Measurements from ENCODE around the gene FKBP1C.

FKBP1C gene

DNA sequence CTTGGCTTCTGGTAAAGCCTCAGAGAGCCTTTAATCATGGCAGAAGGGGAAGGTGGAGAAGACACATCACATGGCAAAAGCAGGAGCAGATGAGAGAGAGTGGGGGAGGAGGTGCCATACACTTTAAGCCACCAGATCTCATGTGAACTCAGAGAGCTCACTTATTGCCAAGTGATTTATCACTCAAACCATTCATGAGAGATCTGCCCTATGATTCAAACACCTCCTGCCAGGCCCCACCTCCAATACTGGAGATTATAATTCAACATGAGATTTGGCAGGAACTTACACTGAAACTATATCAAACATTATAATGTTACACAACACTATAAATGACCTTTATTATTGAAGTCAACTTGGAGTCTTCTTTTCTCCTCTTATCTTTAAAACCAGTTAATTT is 47.9 kb downstream of the FKBP1C start:
- Histone ChIP-seq H3K9me3 (no peaks in the 10 kb centered on the region), H3K4me1 (ENCODE audit: control insufficient read depth in 1 of 2, insufficient read depth in 1 of 2, low read depth in 1 of 2, low read length in 1 of 2) (no peaks in the 10 kb centered on the region), H3K27ac (no peak overlapping the region), H3K36me3 (no peaks in the 10 kb centered on the region), H3K4me3 (ENCODE audit: low read depth in 1 of 2, low read length in 1 of 2) (no peak overlapping the region), H3K27me3 (no peaks in the 10 kb centered on the region)
- TF ChIP-seq, protein P1, sequence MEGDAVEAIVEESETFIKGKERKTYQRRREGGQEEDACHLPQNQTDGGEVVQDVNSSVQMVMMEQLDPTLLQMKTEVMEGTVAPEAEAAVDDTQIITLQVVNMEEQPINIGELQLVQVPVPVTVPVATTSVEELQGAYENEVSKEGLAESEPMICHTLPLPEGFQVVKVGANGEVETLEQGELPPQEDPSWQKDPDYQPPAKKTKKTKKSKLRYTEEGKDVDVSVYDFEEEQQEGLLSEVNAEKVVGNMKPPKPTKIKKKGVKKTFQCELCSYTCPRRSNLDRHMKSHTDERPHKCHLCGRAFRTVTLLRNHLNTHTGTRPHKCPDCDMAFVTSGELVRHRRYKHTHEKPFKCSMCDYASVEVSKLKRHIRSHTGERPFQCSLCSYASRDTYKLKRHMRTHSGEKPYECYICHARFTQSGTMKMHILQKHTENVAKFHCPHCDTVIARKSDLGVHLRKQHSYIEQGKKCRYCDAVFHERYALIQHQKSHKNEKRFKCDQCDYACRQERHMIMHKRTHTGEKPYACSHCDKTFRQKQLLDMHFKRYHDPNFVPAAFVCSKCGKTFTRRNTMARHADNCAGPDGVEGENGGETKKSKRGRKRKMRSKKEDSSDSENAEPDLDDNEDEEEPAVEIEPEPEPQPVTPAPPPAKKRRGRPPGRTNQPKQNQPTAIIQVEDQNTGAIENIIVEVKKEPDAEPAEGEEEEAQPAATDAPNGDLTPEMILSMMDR (IDR thresholded peaks at IDR 0.05): no peak

DNA sequence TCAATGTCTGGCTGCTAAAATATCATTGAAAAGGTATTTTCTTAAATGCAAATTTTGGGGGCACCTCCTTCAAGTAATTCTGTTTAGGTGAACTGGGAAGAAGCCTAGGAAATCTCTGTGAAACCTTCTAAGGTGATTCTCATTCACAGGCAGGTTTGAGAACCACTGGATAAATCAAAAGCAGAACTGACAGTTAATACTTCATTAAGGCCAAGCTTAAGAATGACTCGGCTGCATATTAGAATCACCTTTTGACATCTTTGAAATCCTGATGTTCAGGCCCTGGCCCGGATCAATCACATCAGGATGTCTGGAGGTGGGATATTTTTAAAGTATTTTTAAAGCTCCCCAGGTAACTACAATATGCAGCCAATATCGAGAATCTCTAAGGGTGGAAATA is 50.6 kb downstream of the FKBP1C start:
- Histone ChIP-seq H3K9me3 (no peaks in the 10 kb centered on the region), H3K27ac (no peak overlapping the region), H3K27me3 (no peaks in the 10 kb centered on the region), H3K36me3 (no peaks in the 10 kb centered on the region), H3K4me1 (ENCODE audit: control insufficient read depth in 1 of 2, insufficient read depth in 1 of 2, low read depth in 1 of 2, low read length in 1 of 2) (no peaks in the 10 kb centered on the region), H3K4me3 (ENCODE audit: low read depth in 1 of 2, low read length in 1 of 2) (no peak overlapping the region)
- TF ChIP-seq, protein P1 (IDR thresholded peaks at IDR 0.05): no peak

All from neutrophil (primary cell).